ENCODE data around the gene TRIM65. TPM values are rescaled to one million over a fixed set of nuclear protein-coding genes. Genes with fewer than 3 reads are reported as not detected.

Gene TRIM65
- total RNA-seq, 2 donors from 2014 or later: 8.4 to 9.9 TPM

GRCh38 chr17:75920045-75920560 lies 23.4 kb upstream of the TRIM65 start:
- intact Hi-C loops (cut with DNase I): no loop called here
- ATAC-seq (no peak), DNase-seq (no peak)

DNA sequence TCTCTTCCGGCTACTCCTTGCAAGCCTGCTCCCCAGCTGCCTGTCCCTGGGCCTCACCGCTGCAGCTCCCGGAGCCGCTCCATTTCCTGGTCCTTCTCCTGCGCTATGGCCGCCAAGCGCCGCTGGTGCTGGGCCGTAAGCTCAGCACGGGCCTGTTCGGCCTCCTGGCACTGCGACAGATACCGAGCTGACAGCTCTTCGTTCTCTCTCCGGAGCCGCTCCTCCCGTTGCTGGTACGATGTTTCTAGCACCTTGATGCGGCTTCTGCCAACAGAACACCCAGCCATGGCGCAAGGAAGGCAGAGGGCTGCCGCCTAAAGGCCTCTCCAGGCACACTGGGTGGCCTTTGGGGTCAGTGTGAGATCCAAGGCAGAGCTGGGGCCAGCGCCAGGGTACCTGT lies 22.9 kb upstream of the TRIM65 start:
- DNase-seq: no peak
- no peak for ATAC-seq
- intact Hi-C loops (cut with DNase I): no loop called here

GRCh38 chr17:75917917-75918445 lies 21.2 kb upstream of the TRIM65 start:
- no peak for DNase-seq
- no peak for ATAC-seq
- intact Hi-C loops (cut with DNase I): no loop called here

GRCh38 chr17:75917141-75917916 lies 20.6 kb upstream of the TRIM65 start:
- ATAC-seq (no peak), DNase-seq (no peak)
- intact Hi-C loops (cut with DNase I): no loop called here

DNA sequence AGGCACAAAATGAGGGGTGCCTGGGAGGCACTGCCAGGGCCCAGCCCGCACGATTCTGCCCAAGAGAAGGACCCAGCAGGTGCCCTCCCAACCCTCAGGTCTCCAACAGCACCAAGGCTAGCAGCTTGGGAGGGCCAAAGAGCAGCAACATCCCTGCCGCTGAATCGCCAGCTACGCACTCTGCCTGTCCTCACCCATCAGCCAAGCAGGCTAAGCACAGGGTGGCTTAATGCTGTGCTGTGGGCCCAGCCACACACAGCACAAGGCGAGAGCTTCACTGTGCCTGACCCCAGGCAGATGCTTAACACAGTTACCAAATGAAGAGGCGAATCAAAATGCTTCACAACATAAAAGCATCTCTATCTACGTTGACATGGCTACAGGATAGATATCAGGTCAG lies 18.5 kb upstream of the TRIM65 start:
- ATAC-seq (no peak), DNase-seq (no peak)
- intact Hi-C loops (cut with DNase I): no loop called here

DNA sequence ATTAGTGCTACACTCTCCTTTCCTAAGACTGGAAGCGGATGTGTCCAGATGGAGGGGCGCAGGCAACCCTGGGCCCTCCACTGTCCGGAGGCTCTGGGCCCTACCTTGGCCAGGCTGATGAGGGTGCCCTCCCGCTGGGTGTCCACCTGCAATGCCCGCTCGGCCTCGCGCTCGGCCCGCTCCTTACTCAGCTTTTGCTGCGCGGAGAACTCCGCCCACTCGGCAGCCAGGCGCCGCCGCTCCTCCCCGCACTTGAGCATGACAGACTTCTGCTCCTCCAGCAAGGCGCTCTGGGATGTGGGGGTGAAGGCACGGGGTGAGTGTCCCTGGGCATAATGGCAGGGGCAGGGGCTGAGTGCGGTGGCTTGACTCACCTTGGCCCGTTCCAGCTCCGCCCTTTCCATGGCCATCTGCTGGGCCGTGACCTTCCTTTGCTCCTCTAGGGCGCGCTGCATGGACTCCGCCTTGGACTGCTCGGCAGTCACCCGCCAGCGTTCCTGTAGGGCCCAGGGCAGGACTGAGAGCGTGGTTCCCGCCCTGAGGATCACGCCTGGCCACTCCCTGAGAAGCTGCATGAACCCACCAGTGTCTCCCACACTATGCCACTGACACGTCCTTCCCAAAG lies 18.0 kb upstream of the TRIM65 start:
- intact Hi-C loops (cut with DNase I): no loop called here
- no peak for DNase-seq
- ATAC-seq: no peak

DNA sequence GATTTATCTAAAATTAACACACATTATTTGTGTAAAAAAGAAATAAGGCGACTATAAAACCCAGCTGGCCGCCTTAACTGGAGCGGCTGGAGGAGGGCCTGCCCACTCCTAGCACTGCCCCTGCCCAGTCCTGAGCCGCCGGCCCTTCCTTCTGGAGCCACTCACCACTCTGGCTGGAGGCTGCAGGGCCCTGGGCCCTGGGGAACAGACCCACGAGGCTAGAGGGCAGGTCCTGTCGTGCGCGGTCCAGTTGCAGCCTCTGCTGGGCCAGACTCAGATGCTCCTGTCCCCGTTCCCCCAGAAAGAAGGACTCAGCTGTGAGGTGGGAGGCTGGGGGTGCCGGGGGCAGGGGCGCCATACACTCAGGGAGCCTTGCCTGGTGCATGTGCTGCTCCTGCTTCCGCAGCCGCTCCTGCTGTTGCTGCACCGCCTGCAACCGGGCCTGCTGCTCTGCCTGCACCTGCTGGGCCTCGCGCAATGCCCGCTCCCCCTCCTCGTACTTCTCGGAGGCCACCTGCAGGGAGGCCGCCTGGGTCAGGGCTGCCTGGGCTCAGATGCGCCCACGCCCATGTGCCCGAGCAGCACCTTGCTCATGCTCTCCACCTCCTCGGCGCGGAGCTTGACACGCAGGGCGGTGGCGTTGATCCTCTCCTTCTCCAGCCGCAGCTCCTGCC lies 16.9 kb upstream of the TRIM65 start:
- intact Hi-C loops (cut with DNase I): no loop called here
- ATAC-seq (no peak), DNase-seq (no peak)

- DNase-seq (no peak), ATAC-seq (peak in 1 of 2 donors; percentile 57)
- intact Hi-C loops (cut with DNase I): no loop called here
These were observed 13.9 kb upstream of the TRIM65 start for GRCh38 chr17:75910699-75911098.

- peak; percentile 76 to 88 for ATAC-seq
- intact Hi-C loops (cut with DNase I): loop anchor here in 1 of 2 donors (5.0 kb wide), 1 partner anchor 97 kb away; no protein-coding TSS in a partner anchor
- peak; percentile 76 for DNase-seq
These were observed 13.1 kb upstream of the TRIM65 start for GRCh38 chr17:75909812-75910274.

GRCh38 chr17:75909051-75909811 lies 12.5 kb upstream of the TRIM65 start:
- ATAC-seq (no peak), DNase-seq (no peak)
- intact Hi-C loops (cut with DNase I): loop anchor here in 1 of 2 donors (5.0 kb wide), 1 partner anchor 98 kb away; no protein-coding TSS in a partner anchor

DNA sequence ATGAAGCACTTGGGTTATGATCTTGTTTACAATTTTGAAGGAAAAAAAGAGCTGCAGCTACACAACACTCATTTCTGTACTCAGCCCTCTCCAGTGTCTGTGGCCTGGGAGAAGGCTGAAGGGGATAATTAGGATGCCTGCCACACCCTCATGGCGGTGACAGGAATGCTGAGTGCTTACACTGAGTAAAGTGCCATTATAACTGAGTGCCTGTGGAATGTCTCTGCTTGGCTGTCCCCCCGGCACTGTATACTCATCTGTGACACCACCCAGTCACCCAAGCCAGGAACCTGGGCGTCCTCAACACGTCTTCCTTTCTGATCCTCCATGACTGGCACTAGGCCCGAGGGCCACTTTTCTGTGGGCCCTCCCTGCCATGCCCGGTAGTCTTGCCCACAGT lies 11.4 kb upstream of the TRIM65 start:
- peak; percentile 34 to 42 for ATAC-seq
- peak; percentile 73 for DNase-seq
- intact Hi-C loops (cut with DNase I): loop anchor here in 1 of 2 donors (5.0 kb wide), 1 partner anchor 99 kb away; no protein-coding TSS in a partner anchor

DNA sequence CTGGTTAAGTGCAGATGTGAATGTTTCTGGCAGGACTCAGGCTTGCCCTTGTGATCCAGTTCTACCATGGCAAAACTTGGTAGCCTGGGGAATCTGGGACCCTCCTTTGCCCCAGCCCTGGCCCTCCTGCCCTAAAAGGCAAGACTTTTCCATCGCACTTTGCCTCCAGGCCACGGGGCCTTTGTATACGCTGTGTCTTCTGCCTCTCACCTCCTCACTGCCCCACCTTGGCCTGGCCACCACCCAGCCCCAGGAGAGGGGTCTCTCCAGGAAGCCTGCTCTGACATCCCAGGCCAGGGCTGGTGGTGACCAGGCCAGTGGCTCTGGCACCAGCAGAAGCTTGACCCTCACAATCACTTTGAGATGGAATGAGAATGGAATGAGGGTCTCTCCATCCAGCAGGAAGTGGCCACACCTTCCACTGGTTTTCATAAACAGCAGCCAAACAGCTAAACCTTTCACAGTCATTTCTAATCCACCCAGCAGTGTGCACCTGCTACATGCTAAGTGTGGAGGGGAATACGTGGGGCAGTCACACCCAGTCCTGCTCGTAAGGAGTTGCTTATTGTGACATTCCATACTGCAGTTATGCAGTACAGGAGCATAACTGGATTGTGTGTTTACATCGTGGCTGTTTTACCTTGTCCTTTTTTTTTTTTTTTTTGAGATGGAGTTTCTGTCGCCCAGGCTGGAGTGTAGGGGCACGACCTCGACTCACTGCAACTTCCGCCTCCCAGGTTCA lies 9.6 kb upstream of the TRIM65 start:
- DNase-seq: no peak
- intact Hi-C loops (cut with DNase I): loop anchor here in 1 of 2 donors (5.0 kb wide), 1 partner anchor 101 kb away; no protein-coding TSS in a partner anchor
- no peak for ATAC-seq

DNA sequence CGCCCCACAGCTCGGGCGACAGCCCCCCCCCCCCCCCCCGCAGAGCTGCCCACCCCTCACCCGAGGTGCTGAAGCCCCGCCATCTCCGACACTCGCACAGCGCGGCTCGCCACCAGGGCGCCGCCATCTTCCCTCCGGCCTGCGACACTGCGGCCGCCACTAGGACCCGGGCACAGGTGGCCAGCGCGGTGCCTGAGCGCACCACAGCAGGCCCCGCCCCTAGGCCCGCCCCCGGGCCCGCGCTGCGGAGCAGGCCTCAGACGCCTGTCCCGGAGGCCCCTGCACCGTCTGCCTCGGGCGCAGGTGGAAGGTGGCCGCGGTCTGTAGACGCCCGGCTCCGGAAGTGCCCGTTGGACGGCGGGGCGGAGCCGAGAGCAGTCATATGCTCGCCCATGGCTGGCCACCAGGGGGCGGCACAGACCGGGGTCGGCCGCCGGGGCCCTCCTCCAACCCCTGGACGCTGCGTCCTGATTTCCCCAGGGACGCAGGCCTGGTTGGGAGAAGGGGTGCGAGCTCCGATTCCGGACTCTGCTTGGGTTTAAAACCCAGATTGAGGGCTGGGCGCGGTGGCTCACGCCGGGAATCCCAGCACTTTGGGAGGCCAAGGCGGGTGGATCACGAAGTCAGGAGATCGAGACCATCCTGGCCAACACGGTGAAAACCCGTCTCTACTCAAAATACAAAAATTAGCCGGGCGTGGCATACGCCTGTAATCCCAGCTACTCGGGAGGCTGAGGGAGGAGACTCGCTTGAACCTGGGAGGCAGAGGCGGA lies 8.2 kb upstream of the TRIM65 start, which contains the start of gene MRPL38:
Gene MRPL38, minus strand, starts transcription at position 136 of the 773 bp plus-strand sequence. Its CDS starts 9 bp downstream, at position 127.
- intact Hi-C loops (cut with DNase I): loop anchor here (2.0 to 5.0 kb wide), 2 partner anchors 102 kb away; no protein-coding TSS in a partner anchor
- peak; percentile 93 for DNase-seq
- peak; percentile 92 to 95 for ATAC-seq

DNA sequence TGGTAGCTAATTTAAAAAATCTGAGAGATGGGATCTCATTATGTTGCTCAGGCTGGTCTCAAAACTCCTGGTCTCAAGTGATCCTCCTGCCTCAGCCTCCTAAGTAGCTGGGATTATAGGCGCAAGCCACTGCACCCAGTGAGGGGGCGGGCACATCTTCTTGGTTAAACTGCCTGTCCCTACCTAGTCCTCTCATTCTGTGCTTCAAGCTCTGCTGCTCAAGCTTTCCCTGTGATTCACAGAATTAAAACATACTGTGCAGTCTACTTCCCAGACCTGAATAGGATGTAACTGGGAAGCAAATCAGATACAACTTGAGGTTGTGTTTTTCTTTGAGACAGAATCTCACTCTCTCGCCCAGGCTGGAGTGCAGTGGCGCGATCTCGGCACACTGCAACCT lies 5.7 kb upstream of the TRIM65 start:
- DNase-seq (no peak), ATAC-seq (no peak)
- intact Hi-C loops (cut with DNase I): no loop called here

GRCh38 chr17:75901727-75902126 lies 5.0 kb upstream of the TRIM65 start:
- DNase-seq (no peak), ATAC-seq (no peak)
- intact Hi-C loops (cut with DNase I): no loop called here

GRCh38 chr17:75900691-75901533 lies 4.2 kb upstream of the TRIM65 start:
- ATAC-seq (no peak), DNase-seq (no peak)
- intact Hi-C loops (cut with DNase I): no loop called here

Data from left cardiac atrium (tissue), 4 donors.